Fibroblast of gingiva (primary cell): ENCODE measurements around the gene FYCO1.
"Not testable (repeated sequence)": the region's sequence is repeated elsewhere in the genome, so short reads cannot be mapped to it uniquely, and the experiment has no call there.

Experiments used
- DNase-seq: peaks from one replicate; pipeline ENCODE4 v3.0.0-alpha.2; 2011; ENCODE audit warnings: low read depth

FYCO1 gene

DNA sequence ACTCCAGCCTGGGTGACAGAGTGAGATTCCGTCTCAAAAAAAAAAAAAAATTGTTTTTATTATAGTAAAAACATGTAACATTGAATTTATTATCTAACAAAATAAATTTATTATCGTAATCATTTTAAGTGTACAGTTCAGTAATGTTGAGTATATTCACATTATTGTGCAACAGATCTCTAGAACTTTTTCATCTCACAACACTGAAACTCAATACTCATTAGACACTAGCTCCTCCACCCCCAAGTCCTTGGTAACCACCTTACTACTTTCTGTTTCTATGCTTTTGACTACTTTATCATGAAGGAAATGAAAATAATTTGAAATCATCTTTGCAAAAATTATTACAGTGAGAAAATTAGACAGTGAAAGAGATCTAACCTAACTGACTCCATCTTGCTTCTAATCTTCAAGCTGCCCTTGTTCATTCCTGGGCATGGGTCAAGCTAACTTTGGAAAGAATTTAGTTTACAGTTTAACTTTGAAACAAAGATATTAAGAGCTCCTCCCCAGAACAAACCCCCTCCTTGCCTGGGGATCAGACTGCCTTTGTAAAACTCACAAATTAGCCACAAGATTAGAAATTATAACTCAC is 15.0 kb upstream of the FYCO1 start:
- DNase-seq = no peak

DNA sequence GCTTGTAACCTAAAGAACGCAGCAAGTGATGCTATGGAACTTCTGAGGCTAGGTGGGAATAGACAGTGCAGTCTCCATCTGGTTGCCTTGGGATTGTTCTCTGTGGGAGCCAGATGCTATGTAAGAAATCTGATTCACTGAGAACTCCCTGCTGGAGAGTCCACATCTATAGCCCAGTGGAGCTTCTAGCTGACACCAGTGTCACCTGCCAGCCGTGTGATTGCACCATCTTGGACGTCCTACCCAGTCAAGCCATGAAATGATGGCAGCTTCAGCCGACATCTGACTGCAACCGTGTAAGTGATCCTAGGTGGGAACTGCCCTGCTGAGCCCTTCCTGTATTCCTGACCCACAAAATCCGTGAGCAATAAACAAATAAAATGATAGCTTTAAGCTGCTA is 12.4 kb upstream of the FYCO1 start:
- DNase-seq = no peak

DNA sequence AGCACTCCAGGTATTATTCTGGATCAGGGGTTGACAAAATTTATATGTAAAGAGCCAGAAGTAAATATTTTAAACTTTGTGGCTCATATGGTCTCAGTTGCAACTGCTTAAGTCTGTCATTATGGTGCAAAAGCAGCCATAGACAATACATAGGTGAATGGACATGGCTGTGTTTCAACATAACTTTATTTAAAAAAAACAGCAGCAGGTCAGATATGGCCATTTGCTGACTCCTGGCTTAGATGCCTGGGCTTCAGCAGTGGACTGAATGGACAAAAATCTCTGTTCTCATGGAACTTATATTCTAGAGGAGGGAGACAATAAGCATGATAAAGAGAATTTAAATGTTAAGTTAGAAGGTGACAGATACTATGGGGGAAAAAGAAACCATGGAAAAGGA is 11.7 kb upstream of the FYCO1 start:
- no peak for DNase-seq

DNA sequence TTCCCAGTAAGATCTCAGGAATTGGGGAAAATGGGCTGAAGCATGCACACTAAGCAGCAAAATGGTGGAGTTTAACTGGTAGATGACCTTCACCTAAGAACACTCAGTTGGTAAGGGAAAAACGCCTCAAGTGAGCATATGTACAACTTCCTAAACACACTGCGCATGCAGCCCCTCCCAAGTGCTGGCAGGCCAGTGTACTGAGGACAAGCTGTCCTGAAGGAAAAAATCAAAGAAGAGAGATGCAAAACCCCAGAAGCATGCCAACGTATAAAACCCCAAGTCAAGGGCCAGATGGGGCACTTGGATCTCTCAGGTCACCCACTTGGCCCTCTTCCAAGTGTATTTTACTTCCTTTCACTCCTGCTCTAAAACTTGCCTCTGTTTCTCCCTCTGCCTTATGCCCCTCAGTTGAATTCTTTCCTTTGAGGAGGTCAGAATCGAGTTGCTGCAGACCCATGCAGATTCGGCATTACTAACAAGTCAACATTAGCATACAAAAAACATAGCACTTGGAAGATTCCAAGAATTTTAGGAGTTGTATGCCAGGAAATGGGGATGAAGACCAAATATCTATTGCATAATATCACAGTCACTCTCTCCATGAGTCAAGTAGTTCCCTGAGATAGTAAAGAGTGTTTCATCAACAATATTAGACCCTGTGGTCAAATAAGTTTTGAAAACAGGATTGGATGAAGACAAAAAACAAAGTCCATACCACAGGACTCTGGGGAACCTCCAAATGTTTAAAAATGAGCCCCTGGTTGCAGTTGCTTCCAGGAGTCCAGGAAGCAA is 10.8 kb upstream of the FYCO1 start:
- DNase-seq = peak; percentile 85

DNA sequence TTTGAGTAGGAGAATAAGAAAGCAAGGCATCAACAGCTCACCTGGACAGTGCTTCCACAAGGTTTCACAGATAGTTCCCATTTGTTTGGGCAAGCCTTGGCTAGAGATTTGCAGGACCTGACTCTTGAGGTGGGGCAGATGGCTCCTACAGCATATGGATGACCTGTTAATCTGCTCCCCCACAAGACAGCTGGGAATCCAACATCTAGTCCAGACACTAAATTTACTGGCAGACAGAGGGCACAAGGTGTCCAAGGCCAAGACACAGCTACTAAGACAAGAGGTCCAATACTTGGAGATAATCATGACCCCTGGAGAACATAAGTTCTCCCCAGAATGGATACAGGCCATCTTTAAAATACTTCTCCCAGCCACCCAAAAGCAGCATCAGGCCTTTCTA is 8.1 kb upstream of the FYCO1 start:
- not testable (repeated sequence) for DNase-seq

DNA sequence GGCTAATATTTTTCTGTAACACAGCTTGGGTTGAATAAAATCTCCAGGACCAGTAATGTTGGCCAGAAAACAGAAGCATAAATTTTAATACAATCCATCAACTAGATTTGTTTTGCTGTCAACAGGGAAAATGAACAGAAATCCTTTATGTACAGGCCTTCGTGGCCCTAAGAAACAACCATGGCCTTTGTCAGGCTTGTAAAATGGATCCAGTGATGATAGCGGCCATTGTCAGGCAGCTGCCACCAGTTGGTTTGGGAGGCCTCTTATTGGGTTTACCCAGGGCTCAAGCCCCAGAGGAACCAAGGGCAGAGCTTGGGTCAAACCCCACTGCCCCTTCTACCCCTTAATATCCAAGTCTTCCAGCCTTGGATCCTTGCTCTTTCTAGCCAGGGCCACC is 5.6 kb upstream of the FYCO1 start:
- no peak for DNase-seq

DNA sequence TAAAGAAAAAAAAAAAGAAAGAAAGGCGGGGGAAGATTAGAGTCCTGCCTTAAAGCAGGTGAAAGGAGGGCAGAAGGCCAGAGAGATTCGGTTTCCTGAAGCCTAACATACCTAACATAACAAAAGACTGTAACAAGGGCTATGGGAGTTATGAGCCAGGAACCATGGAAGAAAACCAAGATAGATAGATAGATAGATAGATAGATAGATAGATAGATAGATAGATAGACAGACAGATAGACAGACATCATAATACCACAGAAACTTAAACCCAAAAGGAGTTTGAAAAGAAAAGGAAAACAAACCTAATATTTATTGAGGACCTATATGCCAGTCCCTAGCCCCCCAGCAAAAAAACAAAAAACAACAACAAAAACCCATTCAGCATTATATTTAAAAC is 2.3 kb upstream of the FYCO1 start:
- DNase-seq = no peak

DNA sequence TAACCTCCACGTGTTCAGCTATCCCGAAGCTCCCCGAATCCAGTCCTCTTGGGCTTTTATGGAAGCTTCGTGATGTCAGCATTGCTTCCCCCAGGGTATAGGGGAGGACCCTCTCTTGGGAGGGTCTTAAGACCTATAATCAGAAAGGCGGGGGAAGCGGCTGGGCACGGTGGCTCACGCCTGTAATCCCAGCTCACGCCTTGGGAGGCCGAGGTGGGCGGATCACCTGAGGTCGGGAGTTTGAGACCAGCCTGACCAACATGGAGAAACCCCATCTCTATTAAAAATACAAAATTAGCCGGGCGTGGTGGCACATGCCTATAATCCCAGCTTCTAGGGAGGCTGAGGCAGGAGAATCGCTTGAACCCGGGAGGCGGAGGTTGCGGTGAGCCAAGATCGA is 1.9 kb upstream of the FYCO1 start:
- DNase-seq = not testable (repeated sequence)

DNA sequence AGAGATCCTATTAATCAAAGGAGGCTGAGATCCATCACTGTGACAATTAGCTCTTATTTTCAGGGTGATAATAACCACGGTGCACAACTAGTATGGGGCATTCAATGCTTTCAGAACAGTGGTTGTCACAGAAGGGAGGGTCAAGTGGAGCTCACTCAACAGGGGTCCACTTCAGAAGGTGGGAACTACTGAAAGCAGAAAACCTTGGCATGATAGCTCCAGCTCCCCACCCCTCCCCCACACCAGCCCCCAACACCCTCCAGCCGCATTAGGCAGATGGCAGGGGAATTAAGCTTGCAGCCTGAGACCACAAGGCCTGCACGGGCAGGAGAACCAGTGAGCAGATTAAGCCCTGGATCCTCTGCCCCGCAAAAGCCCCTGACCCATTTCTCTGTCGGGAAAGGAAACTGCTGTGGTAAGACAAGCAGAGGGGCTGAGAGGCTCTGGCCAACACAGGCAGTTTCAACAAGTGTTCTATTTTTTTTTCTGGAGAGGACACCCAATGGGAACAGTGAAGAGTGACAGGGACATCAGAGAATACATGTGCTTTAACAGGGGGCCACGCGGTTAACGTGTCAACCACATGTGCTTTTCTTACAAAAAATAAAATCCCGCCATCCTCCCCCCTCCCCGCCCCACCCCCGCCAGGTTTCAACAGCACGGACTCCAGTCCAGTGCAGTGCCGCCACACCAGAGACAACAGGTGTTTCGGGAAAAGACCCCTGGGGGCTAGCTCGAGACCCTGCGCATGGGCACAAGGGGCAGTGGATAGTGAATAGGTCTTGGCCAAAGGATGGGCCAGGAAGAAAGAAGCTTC is 997 bp downstream of the FYCO1 start:
- DNase-seq = no peak

DNA sequence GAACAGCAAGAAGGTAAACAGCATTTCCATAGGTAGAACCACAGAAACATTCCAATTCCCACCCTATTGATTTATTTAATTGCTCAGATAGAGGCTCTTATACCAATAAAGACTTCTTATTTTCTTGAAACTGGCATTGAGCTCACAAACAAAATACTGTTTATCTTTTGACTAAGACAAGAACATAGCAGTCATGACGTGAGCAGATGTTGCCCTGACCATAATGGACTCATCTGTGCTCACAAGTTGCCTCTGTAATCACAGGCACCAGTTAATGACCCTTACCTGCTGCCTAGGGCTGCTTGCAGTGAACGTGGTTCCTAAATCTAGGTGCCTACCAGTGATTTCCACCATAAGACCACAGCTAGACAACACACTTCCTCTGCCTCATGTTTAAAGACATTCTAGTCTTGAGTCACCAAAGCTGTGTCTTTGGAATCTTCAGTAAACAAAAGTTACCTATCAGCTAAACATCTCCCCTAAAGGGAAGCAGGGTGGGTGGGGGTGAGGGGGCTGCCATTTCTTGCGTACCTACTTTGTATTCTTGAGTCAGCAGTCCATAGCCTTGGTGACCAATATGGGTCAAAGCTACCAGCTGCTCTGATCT is 2.1 kb downstream of the FYCO1 start:
- DNase-seq = peak; percentile 45

DNA sequence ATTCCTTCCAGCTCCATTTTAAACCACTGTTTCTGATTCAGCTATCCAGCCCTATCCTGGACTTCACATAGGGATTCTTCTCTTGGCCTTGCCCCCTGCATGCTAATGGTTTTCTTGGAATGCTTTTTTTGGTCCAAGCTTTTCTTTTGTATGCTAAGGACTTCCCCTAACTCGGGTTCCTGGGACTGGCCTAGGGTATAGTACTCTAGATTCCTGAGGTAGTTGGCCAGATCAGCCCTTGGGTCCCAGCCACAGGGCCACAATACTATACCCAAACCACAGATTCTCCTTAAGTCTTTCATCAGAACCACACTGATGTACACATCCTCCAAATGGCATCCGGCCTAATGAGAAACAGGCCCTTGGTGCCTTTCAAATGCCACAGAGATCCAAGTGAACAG is 2.8 kb downstream of the FYCO1 start:
- DNase-seq = peak; percentile 98

DNA sequence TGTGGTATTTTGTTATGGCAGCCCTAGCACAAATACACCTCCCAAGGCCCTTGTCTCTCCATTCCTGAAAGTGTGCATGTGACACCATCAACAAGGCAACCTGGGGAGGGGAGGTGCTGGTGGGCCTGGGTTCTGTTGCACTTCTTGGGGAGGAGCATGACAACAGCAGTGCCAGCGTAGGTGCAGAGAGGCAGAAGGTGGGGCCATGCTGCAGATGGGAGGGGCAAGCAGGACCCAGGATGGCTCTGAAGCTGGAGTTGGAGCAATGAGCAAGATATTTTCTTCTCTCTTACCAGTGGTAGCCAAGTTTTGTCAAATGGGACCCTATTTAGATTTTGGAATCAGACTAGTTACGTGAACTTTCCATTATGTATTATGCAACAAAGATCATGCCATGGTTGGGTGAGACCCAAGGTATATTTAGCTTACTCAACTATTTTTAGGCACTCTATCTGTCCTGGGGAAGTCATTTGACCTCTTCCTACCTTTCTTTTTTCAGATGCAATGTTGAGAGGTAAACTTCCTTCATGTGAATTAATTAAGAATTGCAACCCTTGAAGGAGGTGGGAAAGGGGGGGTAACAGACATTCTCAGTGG is 3.4 kb downstream of the FYCO1 start:
- DNase-seq = peak; percentile 36

DNA sequence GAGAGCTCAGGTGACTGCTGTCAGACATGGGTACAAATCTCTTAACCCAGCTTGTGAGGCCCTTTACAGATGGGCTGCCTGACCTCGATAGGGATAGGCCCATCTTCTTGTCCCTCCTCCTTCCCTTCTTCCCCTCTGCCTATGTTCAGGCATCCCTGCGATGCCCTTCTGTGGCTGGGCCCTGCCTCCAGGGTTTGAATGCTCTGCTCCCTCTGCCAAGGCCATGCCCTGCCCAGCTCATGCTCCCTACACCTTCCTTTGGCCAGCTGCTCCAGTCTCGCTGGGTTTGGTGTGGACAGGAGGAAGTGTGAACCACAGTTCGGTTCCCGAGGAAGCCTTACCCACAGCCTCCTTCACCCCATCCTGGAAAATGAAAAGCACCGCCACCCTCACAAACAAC is 4.3 kb downstream of the FYCO1 start:
- no peak for DNase-seq

DNA sequence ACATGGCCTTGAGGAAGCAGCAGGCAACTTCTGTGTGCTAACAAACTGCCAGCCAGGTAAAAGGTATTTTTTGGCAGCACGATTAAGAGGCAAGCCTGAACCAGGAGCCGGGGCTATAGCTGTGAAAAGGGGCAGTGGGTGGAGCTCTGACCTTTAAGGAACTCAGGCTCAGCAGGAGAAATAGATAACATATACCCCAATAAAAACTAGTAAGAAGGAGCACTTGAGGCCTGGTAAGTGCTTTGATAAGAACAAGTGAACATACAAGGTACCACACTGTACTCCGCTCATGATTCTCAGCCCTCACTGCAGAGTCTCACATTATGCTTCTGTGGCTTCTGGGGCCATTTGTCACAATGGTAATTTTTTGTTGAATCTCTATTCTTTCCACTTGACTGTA is 5.4 kb downstream of the FYCO1 start:
- DNase-seq = no peak

DNA sequence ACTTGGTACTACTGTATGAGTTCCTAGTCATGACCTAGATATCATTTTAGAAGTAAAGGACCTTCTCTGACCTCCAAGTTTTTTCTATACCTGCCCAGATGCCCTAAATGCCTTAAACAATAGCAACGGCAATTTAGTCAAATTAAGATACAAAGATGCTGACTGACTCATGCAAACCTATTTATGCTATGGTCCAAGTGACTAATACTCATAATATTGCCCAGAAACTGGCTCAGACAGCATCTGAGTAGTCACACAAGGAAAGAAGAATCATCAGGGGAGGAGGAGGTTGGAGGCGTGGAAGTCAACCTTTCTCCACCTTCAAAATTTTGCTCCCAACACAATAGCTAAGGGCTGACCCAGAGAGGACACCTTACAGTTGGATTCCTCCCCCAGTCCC is 6.8 kb downstream of the FYCO1 start:
- DNase-seq = peak; percentile 62

DNA sequence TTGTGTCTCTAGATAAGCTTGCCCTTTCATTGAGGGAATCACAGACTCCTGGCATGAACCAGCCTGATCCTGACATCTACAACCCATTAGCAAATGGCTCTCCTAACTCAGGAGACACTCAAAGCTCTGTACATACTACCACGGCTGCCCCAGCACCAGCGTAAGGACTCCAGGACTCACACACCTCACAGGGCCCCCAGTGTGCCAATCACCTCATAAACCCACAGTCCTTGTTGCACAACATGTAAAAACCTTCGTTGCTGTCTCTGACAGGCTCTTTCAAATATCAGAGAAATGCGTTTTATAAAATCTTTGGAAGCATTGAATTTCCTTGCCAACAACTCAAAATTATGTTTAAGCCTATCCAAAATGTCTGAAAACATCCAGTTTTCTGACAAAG is 7.3 kb downstream of the FYCO1 start:
- DNase-seq = no peak

DNA sequence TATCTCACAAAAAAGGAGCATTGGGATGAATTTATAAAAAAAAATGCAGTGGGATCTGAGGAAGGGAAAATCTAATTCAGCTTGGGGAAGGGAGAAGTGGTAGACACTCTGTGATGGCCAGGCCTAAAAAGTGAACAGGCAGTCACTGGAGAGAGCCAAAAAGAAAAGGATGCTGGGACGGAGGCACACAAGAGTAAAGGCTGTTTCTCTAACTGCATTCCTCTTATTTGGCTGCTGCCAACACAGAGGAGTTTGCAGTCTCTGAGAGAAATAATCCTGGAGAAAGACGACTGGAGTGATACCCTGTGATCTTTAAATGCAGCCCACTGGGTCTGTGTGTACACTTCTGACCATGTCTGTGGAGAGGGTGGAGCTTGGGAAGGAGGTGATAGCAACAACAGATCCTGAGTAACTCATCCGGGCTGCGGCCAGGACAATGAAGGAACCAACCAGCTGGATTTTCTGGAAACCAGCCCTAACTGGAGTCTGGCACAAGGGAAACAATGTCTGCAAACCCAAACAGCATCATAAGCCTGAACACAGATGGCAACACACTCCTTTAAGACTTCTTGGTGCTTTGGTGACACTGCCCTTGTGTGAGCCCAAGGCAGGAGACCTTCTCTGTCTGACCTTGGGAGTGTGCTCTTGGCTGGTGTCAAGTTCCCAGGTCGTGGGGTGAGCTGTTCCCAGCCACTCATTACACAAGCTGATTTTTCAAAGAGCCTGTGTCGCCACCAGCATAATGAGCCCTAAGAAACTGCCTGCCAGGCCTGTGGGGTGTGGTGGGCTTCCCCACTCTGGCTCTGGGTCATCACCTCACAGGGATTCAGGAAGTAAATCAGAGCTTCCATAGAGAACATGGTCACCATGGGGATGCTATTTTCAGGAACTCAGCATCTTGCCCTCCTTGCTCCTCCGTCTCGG is 8.0 kb downstream of the FYCO1 start:
- DNase-seq = peak; percentile 67

DNA sequence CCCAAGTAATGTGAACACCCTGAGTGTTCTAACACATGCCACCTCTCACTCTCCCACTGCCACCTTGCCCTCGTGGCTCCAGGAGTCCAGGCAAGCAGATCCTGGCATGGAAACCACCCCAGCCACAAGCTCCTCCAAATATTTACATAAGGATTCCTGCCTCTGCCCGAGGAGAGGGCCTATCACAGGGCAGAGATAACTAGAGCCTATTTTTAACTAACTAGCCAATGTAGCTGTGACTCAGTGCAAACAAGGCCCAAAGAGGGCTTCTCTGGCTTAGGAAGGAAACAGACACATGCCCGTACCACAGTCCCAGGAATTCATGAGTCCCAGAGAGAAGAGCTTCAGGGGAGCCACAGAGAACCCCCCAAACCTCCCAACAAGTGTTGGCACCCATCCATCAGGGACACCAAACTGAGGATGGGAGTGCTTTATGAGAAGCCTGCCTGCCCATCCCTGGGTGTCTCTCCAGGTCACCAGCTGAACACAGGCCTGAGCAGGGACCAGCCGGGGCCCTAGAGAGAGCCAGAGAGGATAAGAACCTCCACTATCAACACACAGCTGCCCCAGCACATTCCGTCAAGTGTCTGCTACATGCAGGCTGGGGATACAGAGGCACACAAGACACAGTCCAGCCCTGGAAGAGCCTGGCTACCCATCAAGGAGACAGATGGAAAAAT is 9.2 kb downstream of the FYCO1 start:
- peak; percentile 70 for DNase-seq

DNA sequence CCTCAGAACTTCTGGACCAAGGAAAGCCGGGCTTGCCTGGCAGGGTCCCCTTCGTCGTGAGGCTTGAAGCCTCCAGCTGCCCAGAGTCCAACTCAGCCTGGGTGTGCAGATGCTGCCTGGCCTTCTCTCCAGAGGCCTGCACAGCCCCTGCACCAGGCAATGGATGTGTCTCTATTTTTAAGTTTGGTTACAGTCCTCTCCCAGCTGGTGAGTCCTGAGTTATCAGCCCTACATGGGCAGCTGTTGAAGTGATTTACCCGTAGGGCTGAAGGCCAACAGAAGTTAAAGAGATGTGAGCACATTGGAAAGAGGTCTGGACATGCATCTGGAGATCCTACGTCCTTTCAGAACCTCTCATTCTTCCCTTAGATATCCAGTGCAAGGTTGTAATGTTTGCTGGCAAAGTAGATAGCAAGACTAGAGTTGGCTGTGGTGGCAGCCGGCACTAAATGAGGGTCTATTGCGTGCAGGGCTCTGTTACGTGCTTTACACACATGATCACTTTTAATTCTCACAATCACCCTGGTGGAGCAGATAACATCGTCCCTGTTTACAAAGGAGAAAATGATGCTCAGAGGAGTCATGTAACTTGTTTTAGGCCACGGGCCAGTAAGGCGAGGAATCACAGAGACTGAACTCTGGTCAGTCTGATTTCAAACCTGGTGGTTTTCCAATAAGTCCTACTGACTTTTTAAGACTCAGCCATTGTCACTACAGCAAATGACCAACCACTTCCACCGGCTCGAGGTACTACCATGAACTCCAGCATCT is 9.9 kb downstream of the FYCO1 start:
- DNase-seq = peak; percentile 25
